Measurements from ENCODE around the gene GAREM1.
"Not testable (repeated sequence)": the region's sequence is repeated elsewhere in the genome, so short reads cannot be mapped to it uniquely, and the experiment has no call there.

GAREM1 gene

DNA sequence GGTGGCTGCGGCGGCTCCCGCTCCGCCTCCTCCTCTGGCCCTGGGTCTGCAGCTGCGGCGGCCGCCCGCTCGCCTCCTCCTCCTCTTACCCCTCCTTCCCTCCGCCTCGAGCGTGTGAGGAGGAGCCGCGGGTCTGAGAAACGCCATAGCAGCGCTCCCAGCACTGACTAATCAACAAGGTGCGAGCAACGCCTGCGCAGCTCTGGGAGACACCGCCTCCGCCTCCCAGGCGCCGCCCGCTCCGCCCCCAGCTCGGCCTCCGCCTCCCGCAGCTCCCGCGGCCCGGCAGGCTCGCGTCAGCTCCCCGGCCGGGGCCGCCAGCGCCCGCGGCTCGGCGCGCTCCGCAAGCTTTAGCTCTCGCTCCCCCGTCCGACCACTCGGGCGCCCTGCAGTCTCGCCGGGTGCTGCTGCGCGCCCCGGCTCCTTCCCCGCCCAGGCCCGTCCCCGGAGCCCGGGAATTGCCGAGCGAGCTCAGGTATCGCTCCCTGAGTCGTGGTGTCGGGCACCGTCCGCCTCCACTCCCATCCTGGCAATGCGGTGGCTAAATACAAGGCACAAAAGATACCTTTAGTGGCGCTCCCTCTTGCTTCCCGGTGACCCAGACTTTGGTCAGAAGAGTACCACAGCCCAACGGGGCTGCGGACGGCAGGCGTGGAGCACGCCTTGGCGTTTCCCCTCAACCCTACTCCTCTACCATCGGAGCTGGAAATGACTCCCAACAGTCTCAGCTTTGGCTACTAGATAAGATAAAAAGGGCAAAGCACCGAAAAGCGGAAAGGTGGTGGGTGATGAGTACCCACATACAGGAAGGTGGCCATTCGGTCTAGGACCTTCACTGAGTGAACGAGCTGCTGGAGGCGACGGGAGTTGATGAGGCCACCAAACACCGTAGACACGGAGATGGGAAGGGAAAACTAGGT lies at the start of gene GAREM1:
TSS of gene GAREM1 (minus strand) at position 169 of the 920 bp plus-strand sequence. CDS start 454 bp downstream, outside the sequence.
- peak; percentile 71 to 92 for DNase-seq

DNA sequence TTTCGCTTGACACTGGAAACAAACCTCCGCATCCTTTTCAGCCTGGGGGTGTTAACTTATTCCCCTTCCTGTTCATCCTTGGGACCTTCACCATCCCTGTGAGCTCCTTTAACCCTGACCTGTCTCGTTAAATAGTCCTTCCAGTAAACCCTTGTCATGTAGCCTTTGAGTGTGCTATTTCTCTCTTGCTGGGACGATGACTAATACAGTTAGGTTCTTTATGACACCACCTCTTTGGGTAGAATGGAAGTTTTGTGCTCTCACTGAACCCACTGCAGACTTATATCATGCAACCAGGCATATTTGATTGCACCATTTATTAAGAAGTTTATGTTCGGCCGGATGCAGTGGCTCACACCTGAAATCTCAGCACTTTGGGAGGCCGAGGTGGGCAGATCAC lies 40.5 kb upstream of the GAREM1 start:
- no peak for DNase-seq

DNA sequence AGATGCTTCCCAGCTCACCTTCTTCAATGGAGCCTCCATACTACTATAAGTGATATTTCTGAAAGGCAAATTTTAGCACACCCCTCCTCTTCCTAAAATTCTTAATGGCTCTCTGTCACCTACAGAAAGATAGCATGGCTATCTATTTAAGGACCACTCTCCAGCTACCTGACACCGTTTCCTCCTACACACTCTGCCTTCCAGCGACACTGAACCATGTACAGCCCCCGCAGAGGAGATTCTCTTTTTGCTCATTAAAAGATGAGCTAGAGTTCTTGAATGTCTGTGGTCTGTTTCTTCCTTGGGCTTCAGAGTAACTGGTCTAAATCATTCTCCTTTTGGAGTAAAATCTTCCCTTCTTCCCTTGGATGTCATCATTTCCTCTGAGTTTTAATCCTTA lies 38.4 kb upstream of the GAREM1 start:
- no peak for DNase-seq

DNA sequence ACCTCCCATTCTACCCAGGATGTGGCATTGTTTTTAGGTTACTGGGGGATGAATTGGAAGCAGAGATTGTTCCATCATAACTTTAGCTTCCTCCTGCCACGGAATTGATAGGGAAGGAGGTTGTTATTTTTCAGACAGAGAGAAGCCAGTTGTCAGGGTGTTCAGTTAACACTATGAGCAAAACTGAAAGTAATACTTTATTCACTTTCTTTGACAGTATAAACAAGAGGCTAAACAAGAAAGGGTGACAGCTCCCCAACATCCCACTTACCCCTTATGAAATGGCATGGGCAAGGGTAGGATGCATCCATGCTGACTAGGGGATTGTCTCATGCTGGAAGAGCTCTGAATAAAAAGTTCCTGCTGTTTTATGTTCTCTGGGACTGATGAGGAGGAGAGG lies 36.4 kb upstream of the GAREM1 start:
- DNase-seq = no peak

DNA sequence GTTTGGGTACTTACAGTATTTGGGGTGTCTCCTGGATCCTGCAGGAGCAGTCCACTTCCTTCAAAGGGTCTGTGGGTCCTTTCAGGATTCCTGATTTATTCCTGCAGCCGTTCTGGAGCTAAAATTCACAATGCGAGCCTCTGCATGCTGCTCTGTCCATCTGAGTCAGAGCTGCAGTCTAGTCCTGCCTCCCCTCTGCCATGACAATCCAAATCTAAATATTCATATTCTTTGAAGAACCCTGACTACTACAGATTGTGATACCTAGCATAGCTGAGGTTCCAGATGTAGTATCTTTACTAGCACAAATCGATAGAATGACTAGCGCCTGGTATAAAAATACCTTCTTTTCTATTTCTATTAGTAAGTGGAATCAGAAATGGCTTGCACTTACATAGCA lies 31.3 kb upstream of the GAREM1 start:
- no peak for DNase-seq

DNA sequence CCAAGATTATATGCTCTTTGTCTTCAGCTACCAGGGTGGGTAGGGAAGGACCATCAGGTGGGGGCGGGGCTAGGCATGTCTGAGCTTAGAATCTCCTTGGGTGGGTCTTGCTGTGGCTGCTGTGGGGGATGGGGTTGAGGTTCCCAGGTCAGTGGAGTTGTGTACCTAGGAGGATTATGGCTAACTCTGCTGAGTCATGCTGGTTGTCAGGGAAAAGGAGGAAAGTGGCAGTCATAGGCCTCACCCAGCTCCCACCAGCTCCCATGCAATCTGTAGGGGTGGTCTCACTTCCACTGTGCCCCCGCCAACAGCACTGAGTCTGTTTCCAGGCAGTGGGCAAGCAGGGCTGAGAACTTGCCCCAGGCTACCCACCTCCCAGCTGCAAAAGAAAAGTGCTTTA lies 30.6 kb upstream of the GAREM1 start:
- not testable (repeated sequence) for DNase-seq

DNA sequence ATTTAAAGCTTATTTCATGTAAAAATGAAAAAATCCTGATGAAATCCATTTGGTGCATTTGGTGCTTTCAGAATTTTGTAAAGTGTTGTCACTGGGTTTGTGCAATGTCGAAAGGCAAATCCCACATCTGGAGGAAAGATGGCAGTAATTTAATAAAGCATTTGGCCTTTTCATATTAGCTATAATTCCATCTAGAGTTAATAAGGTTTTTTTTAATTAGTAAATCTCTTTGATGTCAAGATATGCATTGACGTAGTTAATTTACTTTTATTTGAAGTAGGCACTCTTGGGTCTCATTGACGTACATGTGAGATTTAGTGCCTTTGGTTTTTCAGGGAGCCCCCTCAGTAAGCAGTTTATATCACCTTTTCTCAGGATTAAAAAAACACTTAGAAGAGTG lies 12.3 kb upstream of the GAREM1 start:
- no peak for DNase-seq

DNA sequence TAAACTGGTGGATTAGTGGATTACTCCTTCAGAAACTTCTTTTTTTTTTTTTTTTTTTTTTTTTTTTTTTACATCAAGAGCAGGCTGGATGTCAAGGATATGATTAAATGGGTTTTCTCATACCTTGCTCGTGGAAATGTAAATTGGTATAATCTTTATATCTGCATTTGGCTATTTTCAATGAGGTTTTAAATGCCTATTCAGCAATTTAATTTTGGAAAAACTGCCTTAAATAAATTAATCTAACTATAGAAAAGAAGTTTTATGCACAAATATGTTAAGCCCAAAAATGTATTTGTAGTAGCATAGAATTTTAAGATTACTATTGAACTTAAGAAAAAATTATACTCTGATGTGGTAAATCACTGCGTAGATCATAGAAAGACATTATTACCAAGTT lies 11.4 kb upstream of the GAREM1 start:
- no peak for DNase-seq

DNA sequence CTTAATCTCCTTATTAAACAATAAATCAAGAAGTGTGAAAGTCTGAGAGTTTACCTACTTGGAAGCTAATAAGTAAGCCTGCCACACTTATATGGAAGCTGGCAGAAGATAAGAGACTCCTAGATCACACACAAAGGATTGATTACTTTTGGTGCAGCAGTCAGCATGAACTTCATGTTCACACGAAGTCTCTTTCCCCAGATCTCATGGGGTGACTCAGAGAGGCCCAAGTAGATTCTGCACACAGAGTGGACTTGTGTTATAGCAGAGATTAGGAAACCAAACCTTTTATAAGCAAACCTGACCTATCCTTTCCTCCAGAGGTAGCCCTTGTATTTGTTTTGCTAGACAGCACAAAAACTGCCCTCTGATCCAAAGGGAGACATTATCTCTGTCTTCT lies 9.9 kb upstream of the GAREM1 start:
- DNase-seq = no peak

DNA sequence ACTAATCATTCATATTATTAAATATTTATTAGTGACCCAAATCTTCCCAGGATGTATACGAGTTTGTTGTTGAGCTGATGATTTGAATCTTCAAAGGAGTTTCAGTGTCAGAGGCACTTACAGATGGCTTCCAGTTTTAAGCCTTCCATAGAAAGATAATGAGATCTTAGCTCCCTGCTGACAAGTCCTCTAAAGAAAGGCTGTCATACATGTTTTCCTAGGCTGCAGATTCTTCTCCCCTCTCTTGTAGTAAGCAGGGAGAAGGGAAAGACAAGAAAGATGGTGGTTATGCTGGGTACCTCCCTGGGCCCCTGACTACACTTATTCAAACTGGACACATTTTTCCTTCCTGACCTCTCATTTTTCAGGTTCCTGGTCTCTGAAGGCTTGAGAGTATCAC lies 8.1 kb upstream of the GAREM1 start:
- DNase-seq = no peak

DNA sequence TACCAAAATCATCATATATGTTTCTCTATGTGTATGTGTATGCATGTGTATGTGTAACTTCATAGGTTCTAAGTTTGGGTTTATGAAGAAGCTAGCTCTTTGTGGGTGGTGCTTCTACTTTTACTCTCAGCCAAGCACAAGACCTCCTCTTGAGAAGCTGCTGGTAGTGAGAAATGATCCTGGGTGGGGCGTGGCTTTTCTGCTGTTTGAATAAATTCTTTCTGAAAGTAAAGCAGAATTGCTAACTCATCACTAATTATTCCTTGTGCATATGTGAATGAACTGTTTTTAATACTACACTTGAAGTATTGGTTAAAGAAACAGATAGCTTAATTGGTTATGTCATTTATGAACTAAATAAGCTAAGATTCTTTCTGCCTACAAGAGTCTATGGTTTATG lies 7.6 kb upstream of the GAREM1 start:
- DNase-seq = no peak

DNA sequence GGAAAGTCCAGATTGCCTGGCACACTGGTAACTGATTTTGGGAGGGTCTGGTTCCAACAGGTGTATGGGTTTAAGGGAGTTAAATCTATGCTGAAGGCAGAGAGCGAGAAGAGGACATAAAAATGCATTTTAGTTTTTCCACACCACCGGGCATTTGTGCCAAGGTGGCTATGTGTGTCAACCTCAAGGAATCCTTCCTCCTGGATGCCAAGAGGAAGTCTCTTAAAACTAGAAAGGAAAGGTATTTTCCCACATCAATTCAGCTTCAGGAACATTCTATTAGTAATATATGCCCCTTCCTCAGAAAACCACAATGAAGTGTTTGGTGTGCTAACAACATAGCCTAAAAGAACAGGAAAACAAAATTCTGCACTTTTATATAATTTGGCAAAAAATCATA lies 5.4 kb upstream of the GAREM1 start:
- no peak for DNase-seq

DNA sequence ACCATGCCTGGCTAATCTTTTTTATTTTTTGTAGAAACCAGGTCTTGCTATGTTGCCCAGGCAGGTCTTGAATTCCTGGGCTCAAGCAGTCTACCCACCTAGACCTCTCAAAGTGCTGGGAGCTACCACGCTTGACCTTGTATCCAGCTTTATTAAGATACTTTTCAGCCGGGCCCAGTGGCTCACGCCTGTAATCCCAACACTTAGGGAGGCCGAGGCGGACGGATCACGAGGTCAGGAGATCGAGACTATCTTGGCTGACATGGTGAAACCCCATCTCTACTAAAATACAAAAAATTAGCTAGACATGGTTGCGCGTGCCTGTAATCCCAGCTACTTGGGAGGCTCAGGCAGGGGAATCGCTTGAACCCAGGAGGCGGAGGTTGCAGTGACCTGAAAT lies 4.4 kb upstream of the GAREM1 start:
- DNase-seq = not testable (repeated sequence)

DNA sequence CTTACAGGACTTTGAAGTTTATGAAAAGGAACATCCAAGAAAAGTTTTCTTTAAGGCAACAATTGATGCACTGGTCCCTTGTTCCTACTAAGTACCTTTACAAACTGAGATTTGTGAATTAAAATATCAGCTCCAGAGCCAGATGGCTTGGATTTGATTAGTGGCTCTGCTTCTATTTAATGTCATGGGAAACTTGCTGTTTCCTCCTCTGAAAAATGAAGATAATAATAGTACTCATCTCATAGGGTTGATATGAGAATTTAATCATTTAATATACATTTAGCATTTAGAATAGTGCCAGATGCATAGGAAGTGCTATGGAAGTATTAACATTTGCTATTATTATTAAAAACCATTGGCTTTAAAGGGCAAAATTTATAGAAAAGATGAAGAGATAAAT lies 2.6 kb upstream of the GAREM1 start:
- DNase-seq = no peak

DNA sequence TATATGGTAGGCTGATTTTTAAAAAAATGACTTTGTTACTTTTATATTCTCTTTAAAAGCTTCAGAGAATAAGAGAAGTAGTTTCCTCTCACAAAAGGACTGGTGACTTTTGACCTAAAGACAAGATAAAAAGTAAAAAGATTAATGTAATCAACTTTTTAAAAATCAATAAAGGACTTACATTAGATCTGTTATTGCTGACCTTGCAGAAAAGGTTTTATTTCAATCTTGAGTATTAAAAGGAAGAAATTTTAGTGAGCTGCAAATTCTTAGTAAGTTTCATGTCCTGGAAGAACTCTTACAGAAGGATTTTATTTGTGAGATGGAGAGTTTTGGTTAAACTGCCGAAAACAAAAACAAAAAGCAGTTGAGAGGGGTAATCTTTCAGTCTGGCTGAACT lies 2.2 kb upstream of the GAREM1 start:
- no peak for DNase-seq

DNA sequence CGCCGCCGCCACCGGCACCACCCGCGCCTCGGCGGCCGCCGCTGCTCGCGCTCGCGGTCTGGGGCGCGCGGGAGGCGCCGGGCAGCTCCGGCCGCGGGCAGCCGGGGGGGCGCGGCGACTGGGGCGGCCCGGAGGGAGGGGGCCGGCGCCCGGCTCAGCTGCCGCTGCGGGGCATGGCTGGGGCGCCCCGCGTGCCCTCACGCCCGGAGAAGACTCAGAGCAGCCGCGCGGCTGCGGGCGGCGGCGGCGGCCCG lies 295 bp downstream of the GAREM1 start:
- DNase-seq = no peak

DNA sequence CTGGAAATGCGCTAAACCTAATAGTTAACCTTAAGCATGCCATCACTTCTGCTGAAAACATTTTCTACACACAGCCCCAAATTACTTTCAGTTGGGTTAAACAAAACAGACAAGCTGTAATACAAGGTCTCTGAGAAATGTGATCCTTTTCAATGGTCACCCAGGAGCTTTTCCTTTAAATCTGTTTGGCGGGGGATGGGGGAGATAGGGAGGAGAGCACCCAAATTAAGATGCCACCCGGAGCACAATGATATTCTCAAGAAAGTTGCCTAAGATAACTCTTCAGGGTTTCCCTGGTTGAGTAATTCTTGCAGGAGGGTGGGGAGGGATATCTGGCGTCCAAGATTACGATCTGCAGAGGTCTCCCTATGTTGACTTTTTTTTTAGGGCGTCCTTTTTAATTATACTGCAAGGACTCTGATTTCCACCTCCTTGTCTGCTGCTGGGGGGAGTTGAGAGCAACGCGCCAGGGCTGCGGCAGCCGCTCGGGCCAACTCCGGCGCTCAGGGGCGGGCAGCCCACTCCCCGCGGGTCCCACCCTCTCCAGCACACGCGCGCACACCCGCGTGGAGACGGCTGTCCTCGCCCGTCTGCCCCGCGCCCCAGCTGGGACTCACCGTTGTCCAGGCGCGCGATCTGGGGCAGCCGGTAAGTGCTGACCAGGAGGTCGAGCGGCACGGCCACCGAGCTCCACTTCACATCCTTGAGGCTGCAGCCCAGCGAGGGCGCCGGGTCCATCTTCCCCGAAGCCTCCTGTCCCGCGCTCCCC lies 807 bp downstream of the GAREM1 start:
- DNase-seq = no peak

DNA sequence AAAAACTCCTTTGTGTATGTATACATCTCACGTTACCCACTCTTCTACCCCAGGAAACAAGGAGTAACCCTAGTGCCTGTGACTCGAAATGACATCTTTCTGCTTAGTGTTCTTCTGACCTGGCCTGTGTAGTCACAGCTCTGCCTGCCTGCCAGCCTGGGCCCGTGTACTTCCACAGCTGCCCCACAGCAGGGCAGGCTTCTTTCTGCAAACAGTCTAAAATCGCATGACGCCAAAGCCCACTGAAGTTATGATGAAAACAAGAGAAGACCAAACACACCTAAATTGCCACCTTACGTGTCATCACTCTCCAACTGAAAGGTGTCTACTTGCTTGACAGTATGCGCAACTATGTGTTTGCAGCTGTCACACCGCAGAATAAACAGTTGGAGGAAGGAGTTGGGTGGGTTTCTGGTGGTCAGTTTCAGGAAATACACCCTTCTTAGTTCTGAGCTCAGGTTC lies 1.5 kb downstream of the GAREM1 start:
- no peak for DNase-seq

DNA sequence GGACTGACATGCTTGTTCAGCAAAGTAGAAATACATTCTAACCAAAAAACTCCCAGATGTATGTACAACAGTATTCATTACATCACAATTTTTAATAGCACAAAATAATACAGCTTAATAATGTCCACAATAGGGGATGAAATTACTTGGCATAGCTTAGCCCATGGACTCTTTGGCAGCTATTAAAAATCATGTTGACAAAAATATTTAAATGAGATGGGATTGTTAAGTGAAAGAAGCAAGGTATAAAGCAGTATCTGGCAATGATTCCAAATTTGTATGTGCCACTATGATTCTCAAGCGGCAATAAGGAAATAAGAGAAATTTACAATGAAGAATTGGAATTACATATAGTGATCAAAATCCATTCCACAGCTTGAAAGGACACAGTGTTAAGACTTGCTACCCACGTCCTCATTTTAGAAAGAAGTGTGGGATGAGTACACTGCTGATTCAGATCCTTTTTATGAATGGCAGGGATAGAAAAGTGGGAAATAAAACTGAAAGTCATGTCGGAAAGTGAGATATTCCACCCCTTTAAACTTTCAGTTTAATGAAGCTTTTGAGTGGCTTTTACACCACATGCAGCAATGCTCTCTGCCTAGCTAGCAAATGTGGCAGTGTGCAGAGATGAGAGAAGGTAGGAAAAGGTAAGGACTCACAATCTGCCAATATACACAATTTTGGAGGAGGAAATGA lies 2.4 kb downstream of the GAREM1 start:
- no peak for DNase-seq

DNA sequence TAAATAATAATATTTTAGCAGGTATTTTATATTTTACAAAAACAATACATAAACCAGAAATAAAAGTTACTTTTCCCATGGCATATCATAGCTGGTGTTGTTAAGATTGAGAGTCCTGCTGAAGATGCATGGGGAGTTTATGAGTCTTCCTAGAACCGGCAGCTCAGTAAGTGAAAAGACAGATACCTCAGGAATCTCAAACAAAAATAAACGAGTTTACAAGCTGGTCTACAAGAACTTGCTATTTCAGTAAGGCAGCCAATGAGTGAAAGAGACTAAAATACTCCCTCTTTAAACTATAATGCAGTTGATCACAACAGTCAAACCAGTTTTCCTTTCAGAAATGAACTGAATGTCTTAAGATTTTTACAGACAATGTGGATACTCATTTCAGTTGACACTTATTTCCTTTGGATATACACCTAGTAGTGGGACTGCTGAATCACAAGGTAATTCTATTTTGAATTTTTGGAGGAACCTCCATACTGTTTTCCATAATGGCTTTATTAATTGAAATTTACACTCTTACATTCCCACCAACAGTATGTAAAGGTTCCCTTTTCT lies 8.9 kb downstream of the GAREM1 start:
- DNase-seq = no peak

DNA sequence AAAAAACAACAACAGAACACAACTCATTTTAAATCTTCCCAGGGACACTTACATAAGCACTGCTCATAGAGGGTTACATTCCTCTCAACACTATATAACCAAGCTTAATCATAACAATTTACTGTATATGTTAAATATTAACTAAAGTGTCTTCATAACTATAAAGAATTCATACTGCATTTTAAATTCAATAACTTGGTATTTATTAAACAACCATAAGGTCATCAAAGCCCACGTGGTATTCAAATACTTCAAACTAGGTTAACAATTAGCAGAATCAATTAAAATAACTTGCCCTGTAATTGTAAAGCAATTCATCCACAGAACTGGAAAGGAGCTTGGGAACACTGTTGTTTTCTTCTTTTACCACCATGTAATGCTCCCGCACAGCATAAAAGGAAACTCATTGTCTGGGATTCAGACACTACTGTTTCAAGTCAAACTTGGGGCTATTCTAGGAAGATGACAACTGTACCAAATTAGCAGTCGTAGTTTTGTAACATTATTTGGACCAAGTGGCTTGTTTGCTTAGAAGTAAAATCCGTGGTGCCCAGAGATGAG lies 10.4 kb downstream of the GAREM1 start:
- no peak for DNase-seq

DNA sequence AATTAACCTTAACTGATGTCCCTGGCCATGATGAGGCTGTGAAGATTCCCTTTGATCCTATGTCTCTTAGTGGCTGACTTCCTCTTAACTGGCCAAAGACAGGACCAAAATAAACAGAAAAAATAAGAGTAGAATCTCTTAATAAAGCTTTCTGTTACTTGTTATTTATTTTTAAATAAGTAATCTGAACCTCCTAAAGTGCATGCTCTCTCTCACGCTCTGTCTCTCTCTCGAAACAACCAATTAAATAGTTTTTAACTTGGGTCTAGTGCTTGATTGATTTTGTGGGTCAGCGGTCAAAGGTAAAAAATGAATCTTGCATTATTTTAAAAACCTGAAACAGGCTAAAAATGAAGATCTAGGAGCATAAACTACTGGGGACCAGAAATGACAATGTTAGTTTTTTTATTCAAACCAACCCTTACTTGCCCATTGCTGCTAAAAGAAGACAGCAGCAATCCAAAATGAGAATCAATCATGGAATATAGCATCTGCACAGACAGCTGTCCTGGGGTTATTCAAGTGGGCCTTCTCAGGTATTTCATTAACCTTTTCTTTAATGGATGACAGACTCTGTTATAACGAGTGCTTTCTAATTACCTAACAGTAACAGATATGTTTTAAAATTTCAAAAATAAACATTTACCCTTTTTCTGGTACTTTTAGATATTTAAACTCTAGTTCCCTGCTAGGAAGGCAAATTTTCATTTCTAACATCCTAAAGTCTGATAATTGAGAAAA lies 11.2 kb downstream of the GAREM1 start:
- no peak for DNase-seq
